Cerebellar nuclear complex (tissue), 1 donor: Measurements from ENCODE around the gene NPAS3.

ENCODE experiments used
- DNase-seq, 2 experiments: peaks; one replicate each; lab custom pipeline; 2025; lab: John Stamatoyannopoulos, UW

NPAS3 gene

GRCh38 chr14:33679461-33680225, 741.0 kb downstream of the NPAS3 start:
- no peak for DNase-seq

GRCh38 chr14:33680873-33681272, 742.2 kb downstream of the NPAS3 start:
- no peak for DNase-seq

GRCh38 chr14:33682760-33683159, 744.1 kb downstream of the NPAS3 start:
- no peak for DNase-seq

- no peak for DNase-seq
These were observed 746.3 kb downstream of the NPAS3 start for GRCh38 chr14:33685026-33685425.

GRCh38 chr14:33685698-33686097, 747.0 kb downstream of the NPAS3 start:
- no peak for DNase-seq

GRCh38 chr14:33686218-33686617, 747.5 kb downstream of the NPAS3 start:
- no peak for DNase-seq

- no peak for DNase-seq
These were observed 748.2 kb downstream of the NPAS3 start for GRCh38 chr14:33686856-33687255.

- DNase-seq: no peak
These were observed 751.0 kb downstream of the NPAS3 start for GRCh38 chr14:33689680-33690079.

- no peak for DNase-seq
These were observed 753.2 kb downstream of the NPAS3 start for GRCh38 chr14:33691907-33692306.

- no peak for DNase-seq
These were observed 754.1 kb downstream of the NPAS3 start for GRCh38 chr14:33692762-33693161.

GRCh38 chr14:33693237-33693636, 754.6 kb downstream of the NPAS3 start:
- no peak for DNase-seq

- no peak for DNase-seq
These were observed 757.5 kb downstream of the NPAS3 start for GRCh38 chr14:33696165-33696564.

- DNase-seq: no peak
These were observed 760.8 kb downstream of the NPAS3 start for GRCh38 chr14:33699300-33699983.

GRCh38 chr14:33700052-33700451, 761.4 kb downstream of the NPAS3 start:
- DNase-seq: no peak

GRCh38 chr14:33702293-33702692, 763.6 kb downstream of the NPAS3 start:
- DNase-seq: no peak

GRCh38 chr14:33704481-33704880, 765.8 kb downstream of the NPAS3 start:
- DNase-seq: no peak

GRCh38 chr14:33705490-33705889, 766.8 kb downstream of the NPAS3 start:
- DNase-seq: no peak

- no peak for DNase-seq
These were observed 769.0 kb downstream of the NPAS3 start for GRCh38 chr14:33707716-33708115.

GRCh38 chr14:33709283-33709682, 770.6 kb downstream of the NPAS3 start:
- DNase-seq: no peak

- DNase-seq: no peak
These were observed 771.0 kb downstream of the NPAS3 start for GRCh38 chr14:33709711-33710110.

GRCh38 chr14:33710273-33710672, 771.6 kb downstream of the NPAS3 start:
- no peak for DNase-seq

GRCh38 chr14:33711194-33711593, 772.5 kb downstream of the NPAS3 start:
- no peak for DNase-seq

GRCh38 chr14:33711811-33712216, 773.1 kb downstream of the NPAS3 start:
- DNase-seq: no peak
